Ascending aorta (tissue), 2 donors: Measurements from ENCODE around the gene SH3BGRL3. TPM values are rescaled to one million over a fixed set of nuclear protein-coding genes. Genes with fewer than 3 reads are reported as not detected.

Experiments used
- DNase-seq, 2 donors: peaks; one replicate each; pipeline ENCODE4 v3.0.0-alpha.2; 2019; ENCODE audit warnings: low spot score in 2 of 2
- H3K27ac ChIP-seq, 2 donors: fragments of 200-600 bp; sonication (generic); one replicate each; pipeline ENCODE4 v1.5.1; 2016 to 2017; ENCODE audit warnings: mild to moderate bottlenecking in 1 of 2
- H3K27me3 ChIP-seq: fragments of 200-600 bp; sonication (generic); one replicate; pipeline ENCODE4 v1.5.1; 2017
- H3K36me3 ChIP-seq, 2 donors: fragments of 200-600 bp; sonication (generic); one replicate each; pipeline ENCODE4 v1.5.1; 2016
- H3K4me1 ChIP-seq, 2 donors: fragments of 200-600 bp; sonication (generic); one replicate each; pipeline ENCODE4 v1.5.1; 2016 to 2017; ENCODE audit warnings: mild to moderate bottlenecking in 1 of 2
- H3K4me3 ChIP-seq, 2 donors: fragments of 200-600 bp; sonication (generic); one replicate each; pipeline ENCODE4 v1.5.1; 2016 to 2017; ENCODE audit warnings: mild to moderate bottlenecking in 1 of 2
- H3K9me3 ChIP-seq, 2 donors: fragments of 200-600 bp; sonication (generic); one replicate each; pipeline ENCODE4 v1.5.1; 2016
- intact Hi-C: fragments of 100-400 bp; cut with DNase I; formaldehyde crosslinking; loops from one replicate; pipeline ENCODE4 v1.15.1; 2023
- total RNA-seq: library from RNA; depleted of rRNA; stranded (reverse); fragments of >200 nt; gene quantifications from one replicate; pipeline ENCODE4 v1.1.0, GENCODE V29; 2016
- TF ChIP-seq, protein P1 (sequence below), 3 experiments: fragments of 200-600 bp in 2 of 3; fragments of 450-650 bp in 1 of 3; sonication (generic) in 2 of 3; IDR thresholded peaks; one replicate each; pipeline ENCODE4 v1.5.1; 2016 to 2019; ENCODE audit warnings: antibody characterized with exemption in 3 of 3, mild to moderate bottlenecking in 1 of 3, moderate library complexity in 1 of 3

The SH3BGRL3 gene
- total RNA-seq, 1 donor from 2014 or later: 228 TPM

DNA sequence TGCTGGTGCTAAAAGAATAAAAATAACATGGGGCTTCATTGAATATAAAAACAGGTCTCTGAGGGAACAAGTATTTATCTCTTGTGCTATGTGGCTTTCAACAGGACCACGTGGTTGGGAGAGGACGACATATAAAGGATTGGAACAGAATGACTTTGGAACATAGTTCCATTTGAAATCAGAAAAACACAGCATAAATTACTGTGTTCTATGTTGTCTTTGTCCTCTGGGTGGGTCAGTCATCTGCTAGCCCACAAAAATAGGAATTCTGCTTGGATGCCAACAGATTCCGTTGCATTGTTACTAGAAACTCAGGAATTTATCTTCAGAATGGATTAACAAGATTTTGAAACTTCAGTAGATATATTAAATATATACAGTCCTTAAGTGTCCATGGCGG is 40.0 kb upstream of the SH3BGRL3 start:
- no peak for DNase-seq
- no peaks in the 10 kb centered on the region for H3K4me1 ChIP-seq
- H3K9me3 ChIP-seq: no peaks in the 10 kb centered on the region
- H3K36me3 ChIP-seq: no peaks in the 10 kb centered on the region
- H3K4me3 ChIP-seq: no peak overlapping the region
- H3K27me3 ChIP-seq: no peaks in the 10 kb centered on the region
- TF ChIP-seq, protein P1, sequence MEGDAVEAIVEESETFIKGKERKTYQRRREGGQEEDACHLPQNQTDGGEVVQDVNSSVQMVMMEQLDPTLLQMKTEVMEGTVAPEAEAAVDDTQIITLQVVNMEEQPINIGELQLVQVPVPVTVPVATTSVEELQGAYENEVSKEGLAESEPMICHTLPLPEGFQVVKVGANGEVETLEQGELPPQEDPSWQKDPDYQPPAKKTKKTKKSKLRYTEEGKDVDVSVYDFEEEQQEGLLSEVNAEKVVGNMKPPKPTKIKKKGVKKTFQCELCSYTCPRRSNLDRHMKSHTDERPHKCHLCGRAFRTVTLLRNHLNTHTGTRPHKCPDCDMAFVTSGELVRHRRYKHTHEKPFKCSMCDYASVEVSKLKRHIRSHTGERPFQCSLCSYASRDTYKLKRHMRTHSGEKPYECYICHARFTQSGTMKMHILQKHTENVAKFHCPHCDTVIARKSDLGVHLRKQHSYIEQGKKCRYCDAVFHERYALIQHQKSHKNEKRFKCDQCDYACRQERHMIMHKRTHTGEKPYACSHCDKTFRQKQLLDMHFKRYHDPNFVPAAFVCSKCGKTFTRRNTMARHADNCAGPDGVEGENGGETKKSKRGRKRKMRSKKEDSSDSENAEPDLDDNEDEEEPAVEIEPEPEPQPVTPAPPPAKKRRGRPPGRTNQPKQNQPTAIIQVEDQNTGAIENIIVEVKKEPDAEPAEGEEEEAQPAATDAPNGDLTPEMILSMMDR (IDR thresholded peaks at IDR 0.05): no peak
- intact Hi-C loops: loop anchor here (10.0 kb wide), 1 partner anchor 335 kb away; the partner anchor contains the start of gene STMN1
- H3K27ac ChIP-seq: no peak overlapping the region

DNA sequence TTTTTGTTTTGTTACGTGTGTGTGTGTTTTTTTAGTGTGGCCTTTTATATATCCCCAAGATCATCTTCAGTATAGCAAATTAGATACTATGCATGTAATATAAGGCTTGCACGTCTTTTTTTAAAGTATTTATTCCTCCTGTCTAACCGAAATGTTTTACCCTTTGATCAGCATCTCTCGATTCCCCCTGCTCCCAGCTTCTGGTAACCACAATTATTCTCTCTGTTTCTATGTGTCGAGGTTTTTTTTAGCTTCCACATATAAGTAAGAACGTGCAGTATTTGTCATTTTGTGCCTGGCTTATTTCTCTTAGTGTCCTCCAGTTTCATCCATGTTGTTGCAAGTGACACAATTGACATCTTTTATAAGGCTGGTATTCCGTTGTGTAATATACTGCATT is 27.2 kb upstream of the SH3BGRL3 start:
- no peaks in the 10 kb centered on the region for H3K4me1 ChIP-seq
- no peak overlapping the region for H3K4me3 ChIP-seq
- DNase-seq: no peak
- intact Hi-C loops: no loop called here
- H3K27me3 ChIP-seq: no peaks in the 10 kb centered on the region
- H3K36me3 ChIP-seq: peaks cover 0 to 5% of the 10 kb centered on the region in 2 donors
- TF ChIP-seq, protein P1 (IDR thresholded peaks at IDR 0.05): no peak
- no peak overlapping the region for H3K27ac ChIP-seq
- H3K9me3 ChIP-seq: no peaks in the 10 kb centered on the region

DNA sequence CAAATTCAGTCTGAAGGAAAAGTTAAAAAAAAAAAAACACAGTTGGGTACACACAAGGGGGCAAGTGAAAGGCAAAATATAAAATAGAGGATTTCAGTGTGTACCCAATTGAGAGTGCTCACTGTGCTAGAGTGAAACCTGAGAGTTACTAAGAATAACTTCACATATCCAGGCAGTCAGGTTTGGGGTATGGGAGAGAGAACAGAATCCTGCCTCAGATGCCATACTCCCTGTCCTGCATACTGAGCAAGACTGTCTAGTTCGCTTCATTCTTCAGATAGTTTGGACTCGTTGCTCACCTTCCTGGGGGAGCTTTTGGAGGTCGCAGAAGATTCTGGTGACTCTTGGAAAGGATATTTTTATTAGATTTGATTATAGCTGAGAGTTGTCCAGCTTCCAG is 25.5 kb upstream of the SH3BGRL3 start:
- Histone ChIP-seq H3K4me3 (no peak overlapping the region), H3K9me3 (no peaks in the 10 kb centered on the region), H3K4me1 (no peaks in the 10 kb centered on the region), H3K27ac (no peak overlapping the region), H3K27me3 (no peaks in the 10 kb centered on the region), H3K36me3 (peaks cover 0 to 11% of the 10 kb centered on the region in 2 donors)
- intact Hi-C loops: no loop called here
- TF ChIP-seq, protein P1 (IDR thresholded peaks at IDR 0.05): no peak
- no peak for DNase-seq

DNA sequence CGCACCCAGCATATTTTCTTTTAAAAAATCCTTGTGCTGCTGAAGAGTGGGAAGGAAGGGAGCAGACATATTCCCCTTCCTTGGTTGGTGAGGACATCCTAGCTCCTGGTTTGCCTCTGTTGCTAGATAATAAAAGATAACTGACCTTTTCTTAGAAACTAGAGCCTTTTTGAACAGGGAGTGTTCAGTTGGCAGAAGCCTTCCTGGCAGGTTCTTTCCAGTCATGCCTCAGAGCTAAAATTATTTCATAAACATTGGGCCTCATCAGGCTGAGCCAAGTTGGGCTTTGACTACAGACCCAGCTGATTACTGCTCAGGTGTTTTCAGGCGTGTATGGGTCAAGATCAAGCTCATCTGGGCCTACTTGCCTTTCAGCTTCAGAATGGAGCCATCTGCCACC is 22.7 kb upstream of the SH3BGRL3 start:
- H3K4me1 ChIP-seq: no peaks in the 10 kb centered on the region
- no peaks in the 10 kb centered on the region for H3K27me3 ChIP-seq
- DNase-seq: no peak
- intact Hi-C loops: no loop called here
- peaks cover 8 to 17% of the 10 kb centered on the region in 2 donors for H3K36me3 ChIP-seq
- no peak overlapping the region for H3K4me3 ChIP-seq
- no peaks in the 10 kb centered on the region for H3K9me3 ChIP-seq
- no peak overlapping the region for H3K27ac ChIP-seq
- TF ChIP-seq, protein P1 (IDR thresholded peaks at IDR 0.05): no peak

DNA sequence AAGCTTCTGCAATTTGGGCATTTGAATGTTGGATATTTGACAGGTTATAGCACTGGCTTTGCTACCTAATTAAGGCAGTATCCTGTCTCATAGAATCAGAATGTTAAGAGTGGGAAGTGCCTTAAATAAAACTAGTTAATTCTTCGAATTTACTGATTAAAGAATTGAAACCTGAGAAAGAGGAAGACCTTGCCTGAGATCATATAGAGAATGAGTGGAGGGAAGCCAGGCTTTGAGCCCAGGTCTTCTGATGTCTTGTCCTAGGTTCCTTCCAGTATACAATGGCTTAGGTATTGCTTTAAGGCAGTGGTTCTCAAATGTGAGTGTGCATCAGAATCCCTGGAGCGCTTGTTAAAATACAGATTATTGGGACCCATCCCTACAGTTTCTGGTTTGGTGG is 20.9 kb upstream of the SH3BGRL3 start:
- no peaks in the 10 kb centered on the region for H3K27me3 ChIP-seq
- H3K9me3 ChIP-seq: no peaks in the 10 kb centered on the region
- DNase-seq: no peak
- peaks cover 8 to 21% of the 10 kb centered on the region in 2 donors for H3K36me3 ChIP-seq
- intact Hi-C loops: no loop called here
- H3K4me1 ChIP-seq: no peaks in the 10 kb centered on the region
- TF ChIP-seq, protein P1 (IDR thresholded peaks at IDR 0.05): no peak
- H3K27ac ChIP-seq: no peak overlapping the region
- no peak overlapping the region for H3K4me3 ChIP-seq

DNA sequence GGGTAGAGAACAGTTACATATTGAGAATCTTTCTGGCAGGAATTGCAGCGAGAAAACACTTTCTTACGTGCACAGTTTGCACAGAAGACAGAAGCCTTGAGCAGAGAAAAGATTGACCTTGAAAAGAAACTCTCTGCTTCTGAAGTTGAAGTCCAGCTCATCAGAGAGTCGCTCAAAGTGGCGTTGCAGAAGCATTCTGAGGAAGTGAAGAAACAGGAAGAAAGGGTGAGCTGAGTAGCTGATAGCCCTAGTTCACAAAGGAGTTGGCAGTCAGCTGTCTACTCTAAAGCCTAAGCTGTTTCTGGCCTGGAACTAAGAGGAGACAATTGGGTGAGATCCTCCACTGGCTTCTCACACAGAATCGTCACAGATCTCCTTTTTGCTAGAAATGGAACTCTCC is 20.3 kb upstream of the SH3BGRL3 start:
- H3K36me3 ChIP-seq: peaks cover 8 to 21% of the 10 kb centered on the region in 2 donors
- H3K27me3 ChIP-seq: no peaks in the 10 kb centered on the region
- H3K27ac ChIP-seq: no peak overlapping the region
- TF ChIP-seq, protein P1 (IDR thresholded peaks at IDR 0.05): no peak
- intact Hi-C loops: no loop called here
- H3K9me3 ChIP-seq: no peaks in the 10 kb centered on the region
- H3K4me3 ChIP-seq: no peak overlapping the region
- H3K4me1 ChIP-seq: no peaks in the 10 kb centered on the region
- no peak for DNase-seq
